Activated naive CD4-positive, alpha-beta T cell treated with Interleukin-2 at 50 U/mL for 16 hours (primary cell): ENCODE data around the gene SEMA6A.

ENCODE experiments used
- DNase-seq: peaks from one replicate; pipeline ENCODE4 v3.0.0-alpha.2; 2020

The SEMA6A gene

DNA sequence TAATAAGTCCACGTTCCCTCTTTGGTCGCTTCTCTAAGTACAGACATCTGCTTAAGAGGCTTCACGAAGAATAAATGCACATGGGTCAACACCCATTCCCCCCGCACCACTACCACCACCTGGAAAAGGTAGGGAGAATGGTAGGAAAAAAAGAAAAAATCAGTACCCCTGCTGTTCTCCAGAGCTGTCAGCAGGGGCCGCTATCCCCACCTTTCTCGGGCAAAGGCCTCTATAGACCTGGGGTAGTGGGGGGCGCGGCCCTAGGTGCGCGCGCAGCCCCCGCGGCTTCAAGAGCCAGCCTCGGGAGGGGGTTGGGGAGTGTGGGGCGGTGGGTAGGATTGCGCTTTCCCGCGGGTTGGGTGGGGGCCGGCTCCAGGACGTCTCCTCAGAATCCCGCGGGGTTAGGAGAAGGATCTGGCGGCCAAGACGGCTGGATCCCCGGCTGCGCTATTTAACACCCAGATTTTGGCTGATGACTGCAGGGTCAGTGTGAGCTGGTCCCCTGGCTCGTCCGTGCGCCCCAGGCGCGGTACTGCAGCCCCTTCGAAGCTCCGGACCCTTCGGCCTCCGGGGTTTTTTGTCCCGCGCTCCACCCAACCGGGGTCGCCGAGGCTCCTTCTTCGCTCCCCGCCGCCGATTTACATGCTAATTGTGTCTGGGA is 1.6 kb upstream of the SEMA6A start:
- DNase-seq, result peak; percentile 7

DNA sequence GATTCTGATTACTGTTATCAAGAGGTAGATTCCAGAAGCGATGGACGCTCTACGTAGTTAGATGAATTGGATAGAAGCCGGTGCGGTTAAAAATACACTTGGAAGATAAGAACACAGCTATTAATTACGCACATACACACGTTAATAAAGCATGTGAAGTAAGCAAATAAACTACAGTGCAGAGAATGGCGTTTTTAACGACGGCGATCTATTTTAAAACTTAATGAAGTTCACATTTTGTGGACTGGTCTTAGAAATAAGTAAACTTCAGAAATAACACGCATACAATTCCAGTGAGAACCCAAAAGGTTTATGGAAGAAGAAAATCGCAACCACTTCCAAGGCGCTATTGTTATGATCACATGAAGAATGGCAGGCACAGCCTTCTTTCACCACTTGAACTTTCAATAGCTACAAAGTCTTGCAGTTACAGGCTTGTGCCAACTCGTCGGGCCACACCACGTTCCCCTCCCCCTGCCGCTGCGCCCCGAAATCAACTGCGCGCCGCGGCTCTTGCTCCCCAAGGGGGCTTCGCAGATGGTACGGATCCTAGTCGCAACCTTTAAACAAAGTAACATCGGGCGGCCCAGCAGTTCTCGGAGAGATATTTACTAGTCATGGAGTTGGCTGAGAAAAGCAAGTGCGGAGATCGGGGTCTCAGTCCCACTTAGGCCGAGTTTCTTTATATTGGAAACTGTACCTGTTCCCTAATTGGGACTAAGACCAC is 866 bp upstream of the SEMA6A start:
- no peak for DNase-seq

DNA sequence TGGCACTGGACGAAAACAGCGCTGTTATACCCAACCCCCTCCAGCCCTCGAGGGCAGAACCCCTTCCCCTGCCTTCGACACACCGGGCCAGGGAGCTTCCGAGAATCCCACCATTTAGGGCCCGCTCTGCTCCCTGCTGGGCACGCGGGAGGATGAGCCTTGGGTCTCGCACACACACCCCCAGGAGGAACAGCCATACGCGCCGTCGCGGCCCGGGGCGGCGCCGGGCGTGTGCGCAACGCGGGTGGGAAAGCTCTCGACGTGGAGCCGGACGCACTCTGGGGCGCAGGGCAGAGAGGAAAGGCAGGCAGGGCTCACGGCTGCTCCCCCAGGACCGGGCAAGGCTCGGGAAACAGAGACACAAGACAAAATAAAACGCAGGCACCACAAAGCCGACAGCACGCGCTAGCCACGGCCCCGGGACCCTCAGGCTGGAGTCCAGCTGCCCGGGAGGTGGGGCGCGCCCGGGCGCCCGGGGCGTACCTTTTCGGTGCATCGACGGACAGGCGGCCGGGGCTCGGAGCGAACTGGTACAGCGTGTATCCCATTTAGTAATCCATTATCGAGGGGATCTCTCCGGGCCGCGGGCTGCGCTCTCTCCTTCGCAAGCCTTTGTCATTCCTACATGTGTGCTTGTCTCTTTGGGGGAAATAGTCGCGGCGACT is 789 bp downstream of the SEMA6A start:
- no peak for DNase-seq

DNA sequence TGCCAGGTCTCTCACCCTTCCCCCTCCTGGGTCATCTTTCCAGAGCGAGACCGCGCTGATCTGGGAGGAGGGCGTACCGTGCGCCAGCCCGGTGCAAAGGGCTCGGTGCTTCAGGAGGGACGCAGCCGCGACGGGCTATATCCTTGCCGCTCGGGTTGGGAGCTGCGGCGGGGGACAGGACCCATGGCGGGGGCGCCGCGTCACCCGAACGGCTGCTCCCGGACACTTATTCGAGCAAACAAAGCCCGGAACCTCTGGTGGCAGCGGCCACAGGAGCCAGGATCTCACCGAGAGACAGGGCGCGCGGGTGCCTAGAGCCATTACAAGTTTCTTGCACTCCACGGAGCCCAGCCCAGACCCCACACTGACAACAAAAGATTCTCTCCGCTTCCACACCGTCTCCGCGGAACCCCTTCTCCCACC is 1.3 kb downstream of the SEMA6A start:
- no peak for DNase-seq

DNA sequence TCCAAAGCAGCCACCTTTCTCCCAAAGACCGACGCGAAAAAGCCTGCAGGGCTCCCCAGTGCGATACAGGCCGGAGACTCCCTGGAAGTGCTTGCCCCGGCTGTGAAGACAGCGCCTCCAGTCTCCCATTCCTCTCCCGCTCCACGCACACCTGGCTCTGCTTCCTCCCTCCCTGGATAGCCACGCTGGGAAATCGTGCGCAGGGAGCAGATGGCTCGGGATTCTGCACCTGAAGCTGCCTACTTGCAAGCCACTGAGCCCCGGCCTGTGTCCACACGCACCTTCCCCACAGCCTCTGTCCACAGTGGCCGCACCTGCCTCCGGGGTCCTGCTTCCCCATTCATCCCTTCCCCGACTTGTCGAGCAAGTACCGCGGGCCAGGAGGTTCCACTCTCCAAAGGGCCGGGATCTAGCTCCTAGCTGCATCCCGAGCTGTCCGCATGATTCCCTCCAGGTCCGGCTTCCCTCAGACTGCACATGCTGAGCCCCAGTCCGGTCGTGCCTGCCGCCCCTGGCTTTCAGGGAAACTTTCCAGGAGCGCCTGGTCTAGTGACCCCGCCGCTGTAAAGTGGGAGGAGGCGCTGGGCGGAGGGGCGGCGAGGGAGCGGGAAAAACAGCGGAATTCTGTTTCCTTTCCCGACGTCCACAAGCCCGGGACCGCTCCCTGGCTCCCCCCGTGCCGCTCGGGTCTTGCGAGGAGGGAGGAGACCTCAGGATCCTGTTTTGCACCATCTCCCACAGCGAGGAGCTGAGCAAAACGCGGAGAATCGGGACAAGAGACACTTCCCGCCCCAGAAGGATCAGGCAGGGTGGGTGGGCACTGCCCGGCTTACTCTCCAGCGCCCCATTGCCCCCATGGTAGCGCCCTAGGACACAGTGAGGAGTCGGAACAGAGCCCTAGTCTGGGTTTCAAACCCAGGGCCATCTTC is 2.0 kb downstream of the SEMA6A start:
- no peak for DNase-seq

DNA sequence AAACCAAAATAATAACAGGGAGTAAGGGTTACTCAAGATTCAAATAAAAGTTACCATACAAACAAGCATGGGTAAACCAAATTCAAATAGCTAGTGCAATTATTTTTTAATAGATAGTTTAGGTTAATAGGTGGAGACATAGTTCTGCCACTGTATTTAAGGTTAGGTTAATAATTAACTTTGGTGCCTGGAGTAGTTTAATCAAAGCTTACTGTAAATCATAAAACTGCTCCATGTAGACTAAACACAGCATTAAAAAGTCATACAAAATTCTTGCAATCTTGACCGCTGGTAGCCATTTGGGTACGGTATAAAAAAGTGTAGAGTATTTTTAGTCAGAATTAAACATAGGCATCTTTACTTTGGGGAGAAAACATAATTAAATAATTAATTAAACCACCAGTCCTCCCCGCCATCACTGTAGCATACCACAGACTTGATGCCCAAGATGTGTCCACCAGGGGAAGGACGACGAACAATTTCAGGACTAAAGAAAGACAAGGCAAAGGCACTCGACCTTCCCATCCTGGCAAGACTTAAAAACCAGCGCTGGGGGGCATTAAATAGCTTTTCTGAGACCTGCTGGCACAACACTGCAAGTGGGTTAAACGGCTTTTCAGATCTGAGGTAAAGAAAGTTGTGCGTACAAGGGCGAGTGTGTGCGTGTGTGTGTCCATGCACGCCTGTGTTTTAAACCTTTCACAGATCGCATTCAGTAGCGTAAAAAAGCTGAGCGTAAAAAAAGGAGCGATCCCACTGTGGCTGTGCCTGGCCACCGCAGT is 2.9 kb downstream of the SEMA6A start:
- DNase-seq, result no peak

DNA sequence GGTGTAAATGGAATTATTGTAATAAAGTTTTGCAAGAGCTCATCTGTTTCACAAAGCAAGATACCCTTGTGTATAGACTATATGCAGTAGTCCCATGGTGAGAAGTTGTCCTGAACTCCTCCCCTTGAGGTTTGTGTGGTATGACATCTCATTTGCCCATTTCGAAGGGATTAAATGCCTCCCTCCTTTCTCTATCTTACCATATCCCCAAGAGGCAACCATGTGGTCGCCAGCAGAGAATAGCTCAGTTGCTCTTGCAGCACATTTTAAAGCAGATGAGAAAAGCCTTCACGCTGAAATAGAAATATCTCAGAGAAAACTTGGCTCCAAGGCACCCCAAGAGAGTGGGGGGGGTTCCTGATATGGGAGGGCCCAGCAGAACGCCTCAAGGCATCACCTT is 4.6 kb downstream of the SEMA6A start:
- no peak for DNase-seq

DNA sequence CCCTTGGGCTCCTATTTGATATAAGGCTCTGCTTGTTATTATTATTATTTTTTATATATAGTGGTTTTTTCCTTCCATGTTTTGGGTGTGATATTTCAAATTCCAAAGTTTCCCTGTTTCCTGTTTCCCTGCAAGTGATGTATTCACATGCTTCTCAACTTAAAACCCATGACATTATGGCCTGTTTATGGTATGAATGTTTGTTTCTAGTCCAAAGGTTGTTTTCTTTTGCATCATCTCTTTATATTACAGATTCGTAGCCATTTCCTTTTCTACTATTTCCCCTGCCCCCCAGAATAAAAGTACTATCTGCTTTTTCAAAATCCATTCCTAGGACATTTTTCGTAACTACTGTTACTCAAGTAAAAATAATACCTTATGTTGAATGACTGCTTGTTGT is 7.5 kb downstream of the SEMA6A start:
- no peak for DNase-seq

DNA sequence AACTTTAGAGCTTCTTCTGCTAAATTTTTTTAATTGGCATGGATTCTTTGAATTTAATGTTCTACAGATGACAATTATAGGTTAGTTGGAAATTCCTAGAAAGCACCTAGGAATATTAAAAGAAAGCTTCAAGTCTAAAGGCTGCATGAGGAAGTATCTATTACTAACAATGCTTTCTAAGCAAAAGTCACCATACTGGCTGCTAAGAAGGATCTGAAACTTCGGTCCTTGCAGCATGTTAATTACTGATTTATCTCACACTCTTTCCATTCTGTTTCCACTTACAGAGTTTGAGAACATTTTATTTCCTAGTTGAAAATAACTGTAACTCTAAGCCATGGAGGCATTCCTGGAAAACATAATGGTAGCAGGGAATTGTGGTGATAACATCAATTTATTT is 8.4 kb downstream of the SEMA6A start:
- DNase-seq, result no peak

DNA sequence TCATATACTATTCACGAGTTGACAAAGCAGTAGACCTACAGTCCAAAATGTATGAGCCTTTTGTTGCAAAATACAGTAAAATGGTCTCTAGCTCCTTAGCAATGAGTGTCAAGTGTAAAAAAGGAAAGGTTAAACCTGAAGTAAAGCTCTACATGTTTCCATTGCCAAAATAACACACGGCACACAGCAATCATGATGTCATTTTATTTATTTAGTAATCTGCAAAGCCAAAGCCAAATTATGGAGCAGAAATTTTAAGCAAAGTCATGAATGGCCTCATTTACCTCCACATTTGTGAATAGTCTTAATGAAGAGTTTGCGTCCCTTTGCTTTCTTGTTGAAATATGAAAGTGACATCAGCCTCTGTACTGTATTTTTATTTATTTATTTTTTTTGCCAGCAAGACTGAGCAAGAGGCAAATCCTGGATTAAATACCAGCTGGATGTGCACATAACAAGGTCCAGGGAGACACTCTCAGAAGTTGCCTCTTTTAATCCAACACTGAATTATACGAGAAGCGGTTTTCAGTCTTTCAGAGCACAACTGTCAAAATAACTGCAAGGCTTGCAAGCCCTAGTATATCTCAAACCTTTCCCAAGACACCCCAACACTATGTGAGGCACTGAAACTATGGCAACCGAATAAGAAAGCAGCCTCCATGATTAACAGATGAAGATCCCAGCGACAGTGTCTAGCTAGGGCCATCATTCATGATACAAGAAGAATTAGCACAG is 9.7 kb downstream of the SEMA6A start:
- no peak for DNase-seq

DNA sequence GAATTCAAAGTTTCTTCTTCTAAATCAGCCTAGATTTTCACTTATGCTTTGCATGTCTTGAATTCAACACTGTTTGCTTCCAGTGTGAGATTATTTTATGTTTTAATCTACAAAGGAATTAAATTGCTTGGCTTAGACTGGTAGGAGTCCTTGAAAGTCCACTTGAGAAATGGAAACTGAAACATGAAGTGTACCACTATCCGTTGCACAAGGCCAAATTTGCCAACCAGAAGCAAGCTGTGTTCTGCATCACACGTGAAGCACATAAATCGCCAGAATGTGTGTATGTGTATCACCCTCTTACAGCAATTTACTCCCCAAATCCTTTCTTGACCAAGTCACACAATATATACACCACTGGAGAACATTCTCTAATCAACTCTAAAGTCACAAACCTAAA is 10.3 kb downstream of the SEMA6A start:
- no peak for DNase-seq

DNA sequence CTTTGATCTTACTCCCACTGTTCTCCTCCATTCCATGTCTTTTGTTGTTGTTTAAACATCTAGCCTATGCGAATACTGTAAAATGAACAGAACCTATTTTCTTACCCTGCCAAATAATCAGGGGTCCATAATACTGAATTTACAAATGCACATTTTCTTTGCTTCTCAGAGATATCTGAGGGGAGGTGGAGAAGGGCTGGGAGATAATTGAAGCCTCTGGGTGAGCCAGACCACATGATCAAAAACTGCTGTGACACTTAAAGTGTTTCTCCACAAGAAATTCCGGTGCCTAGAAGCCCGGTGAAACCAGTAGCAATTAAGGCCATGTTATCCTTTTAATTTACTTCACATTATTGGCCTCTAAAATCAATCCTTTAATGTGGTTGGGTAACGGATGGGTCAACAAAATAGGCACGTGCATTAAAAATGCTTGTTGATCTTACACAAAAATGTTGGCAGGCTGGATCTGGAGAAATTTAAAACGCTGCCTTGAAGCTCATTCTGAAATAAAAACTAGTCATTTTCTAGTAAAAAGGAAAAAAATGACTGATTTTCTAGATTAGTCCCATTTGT is 10.8 kb downstream of the SEMA6A start:
- DNase-seq, result no peak

DNA sequence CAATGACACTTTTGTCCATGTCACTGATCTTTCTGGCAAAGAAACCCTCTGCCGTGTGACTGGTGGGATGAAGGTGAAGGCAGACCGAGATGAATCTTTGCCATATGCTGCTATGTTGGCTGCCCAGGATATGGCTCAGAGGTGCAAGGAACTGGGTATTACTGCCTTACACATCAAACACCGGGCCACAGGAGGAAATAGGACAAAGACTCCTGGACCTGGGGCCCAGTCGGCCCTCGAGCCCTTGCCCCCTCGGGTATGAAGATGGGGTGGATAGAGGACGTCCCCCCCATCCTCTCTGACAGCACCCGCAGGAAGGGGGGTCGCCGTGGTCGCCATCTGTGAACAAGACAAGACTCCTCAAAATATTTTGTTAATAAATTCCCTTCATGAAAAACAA is 12.0 kb downstream of the SEMA6A start:
- no peak for DNase-seq

DNA sequence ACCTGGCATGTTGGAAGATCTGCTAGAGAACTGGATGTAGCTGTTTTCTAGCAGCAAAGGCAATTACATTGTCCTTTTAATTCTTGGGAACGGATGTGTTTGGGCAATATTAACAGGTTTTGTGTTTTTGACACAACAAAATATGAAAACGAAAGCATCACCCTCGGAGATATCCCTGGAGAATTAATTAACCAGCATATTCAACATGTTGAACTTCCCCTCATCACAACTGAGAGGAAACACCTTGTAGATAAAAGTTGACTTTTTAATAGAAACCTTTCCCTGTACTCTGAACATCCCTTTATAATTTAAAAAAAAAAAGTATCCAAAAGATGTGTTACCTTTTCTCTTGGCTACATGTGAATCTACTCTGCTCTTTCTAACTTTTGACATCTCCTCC is 13.0 kb downstream of the SEMA6A start:
- no peak for DNase-seq

DNA sequence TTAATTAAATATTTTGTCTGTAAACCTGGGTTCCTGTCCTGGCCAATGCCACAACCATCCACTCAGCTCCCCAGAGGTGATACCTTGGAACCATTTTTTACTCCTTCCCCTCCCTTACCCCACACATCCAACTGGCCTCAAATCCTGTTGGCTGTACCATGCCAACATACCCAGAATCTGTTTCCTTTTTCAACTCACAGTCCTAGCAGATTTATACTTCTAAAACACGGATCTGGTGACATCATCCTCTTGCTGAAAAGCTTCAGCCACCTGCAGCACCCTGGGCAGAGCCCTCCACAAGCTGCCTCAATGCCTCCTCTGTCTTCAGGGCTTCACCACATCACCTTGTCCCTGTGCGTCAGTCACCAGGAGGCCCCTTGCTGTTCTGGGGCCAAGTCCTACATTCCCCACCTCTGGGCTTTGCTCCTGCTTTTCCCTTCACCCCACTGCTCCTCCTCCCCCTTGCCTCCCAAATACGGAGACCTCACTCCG is 14.9 kb downstream of the SEMA6A start:
- DNase-seq, result no peak

DNA sequence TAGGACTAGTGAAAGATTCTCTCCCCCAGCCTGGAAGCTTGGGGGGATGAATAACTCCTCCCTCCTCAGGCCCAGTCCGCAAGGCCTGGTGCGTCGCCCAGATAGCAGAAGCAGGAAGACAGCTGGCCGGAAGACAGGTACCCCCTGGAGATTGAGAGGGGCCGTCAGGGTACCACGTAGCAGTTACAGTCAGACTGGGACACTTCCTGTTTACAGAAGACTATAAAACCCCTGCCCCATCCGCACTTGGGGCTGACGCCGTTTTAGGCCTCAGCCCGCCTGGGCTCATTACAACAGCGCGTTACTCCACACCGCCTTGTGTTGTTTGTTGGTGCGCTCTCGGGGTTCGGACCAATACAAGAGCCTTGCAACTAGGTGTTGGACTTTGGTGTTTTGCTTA is 15.4 kb downstream of the SEMA6A start:
- DNase-seq, result no peak

DNA sequence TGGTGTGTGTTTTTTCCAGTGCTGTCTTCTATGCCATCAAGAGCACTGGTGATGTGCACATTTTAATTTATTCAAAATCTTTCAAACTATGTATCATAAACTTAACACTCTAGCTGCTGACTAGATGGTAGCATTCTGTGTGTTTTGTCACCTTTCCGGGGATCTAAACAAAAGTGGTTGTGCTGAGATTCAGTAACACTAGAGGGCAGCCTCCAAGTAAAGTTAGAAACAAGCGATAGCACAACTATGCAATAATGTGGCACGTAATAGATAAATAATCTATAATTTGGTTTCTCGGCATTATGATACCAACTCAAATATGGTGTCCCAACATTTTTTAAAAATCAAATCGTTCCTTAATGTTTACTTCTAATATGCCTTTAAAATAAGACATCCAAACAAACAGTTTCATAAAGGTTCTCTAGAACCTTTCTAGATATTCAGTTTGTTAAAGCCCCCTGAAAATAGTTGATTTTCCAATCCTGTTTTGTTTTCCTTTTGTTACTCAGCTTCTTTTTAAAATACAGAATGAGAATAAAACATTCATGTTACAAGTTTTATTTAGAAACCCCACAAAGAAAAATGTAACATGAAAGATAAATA is 16.9 kb downstream of the SEMA6A start:
- no peak for DNase-seq

DNA sequence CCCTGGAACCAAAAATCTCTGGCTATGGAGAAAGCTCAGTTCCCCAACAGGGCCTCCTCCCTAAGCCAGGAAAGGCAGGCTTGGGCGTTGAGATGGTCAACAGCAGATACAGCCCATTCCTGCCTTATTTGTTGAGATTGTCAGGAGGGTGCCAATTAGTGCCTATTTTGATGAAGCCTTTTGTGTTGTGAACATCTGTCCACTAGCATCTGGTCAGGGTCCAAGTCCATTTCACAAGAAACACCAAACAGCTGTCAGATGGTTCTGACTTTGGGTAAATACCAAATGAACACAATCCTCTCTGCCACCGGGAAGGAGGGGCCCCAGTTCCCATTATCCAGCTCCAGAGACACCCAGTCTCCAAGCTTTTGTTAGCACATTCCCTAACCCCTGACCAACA is 19.9 kb downstream of the SEMA6A start:
- DNase-seq, result no peak

DNA sequence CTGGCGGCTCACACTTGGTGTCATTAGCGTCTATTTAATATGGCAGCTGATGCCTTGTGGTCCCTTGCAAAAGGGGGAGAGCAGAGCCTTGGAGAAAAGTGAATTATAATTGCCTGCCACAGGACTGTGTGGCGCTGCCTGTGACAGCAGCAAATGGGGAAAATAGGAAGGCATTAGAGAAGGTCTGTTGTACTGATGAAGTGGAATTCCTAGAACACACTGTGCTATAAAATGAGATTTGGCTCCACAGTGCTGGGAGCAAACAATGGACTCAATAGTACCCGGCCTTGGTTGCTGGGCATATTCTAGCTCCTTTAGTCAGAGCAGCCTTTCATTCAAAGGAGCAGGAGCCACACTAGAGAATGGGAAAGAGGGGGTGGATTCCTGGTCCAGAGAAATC is 21.3 kb downstream of the SEMA6A start:
- no peak for DNase-seq

DNA sequence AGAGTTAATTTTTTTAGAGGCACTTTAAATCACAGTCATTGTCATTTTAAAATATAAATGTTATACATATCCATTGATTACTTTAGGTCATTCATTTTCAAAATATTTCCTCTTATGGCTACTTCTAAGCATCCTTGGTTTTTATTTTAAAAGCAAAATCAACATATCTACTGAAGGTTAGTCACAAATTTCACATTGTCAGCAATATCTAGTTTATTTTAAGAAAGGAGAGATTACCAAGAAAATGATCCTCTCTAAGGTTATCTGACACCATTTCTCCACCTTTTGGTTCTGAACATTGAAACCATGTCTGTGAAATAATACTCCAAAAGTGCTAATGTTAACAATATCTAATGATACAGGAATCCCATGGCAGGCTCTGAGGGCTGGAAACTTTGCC is 24.5 kb downstream of the SEMA6A start:
- no peak for DNase-seq

DNA sequence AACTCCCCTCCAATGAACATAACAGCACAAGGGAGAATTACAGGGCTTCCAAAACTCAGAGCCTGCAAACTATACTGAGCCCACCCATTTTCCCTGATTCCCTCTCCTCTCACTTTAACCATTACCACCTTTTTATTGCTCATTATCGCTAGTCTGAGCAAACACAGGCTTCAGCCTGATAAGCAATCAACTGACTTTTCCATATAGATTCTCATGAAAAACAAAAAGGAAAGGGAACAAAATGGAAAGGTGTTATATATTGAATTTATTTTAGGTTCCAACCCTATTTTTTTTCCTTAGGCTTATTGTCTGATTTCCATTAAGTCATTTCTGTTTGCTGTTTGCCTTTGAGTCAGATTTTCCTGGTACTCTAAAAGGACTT is 27.9 kb downstream of the SEMA6A start:
- no peak for DNase-seq
